ENCODE data around the gene PPP1R9A.
A peak's percentile ranks its signal among the peaks of the same experiment; 100 is the strongest.

PPP1R9A gene

GRCh38 chr7:95298091-95298490, 390.7 kb downstream of the PPP1R9A start:
- TF ChIP-seq CREB5 (CRISPR knock-in tag; IDR thresholded peaks at IDR 0.05; ENCODE audit: low read depth) (no peak), ZC3H10 (CRISPR knock-in tag; IDR thresholded peaks at IDR 0.05) (no peak), ESRRG (CRISPR knock-in tag; IDR thresholded peaks at IDR 0.05) (no peak), OSR1 (CRISPR knock-in tag; IDR thresholded peaks at IDR 0.05) (no peak), ZFP30 (CRISPR knock-in tag; IDR thresholded peaks at IDR 0.05) (no peak), PATZ1 (CRISPR knock-in tag; IDR thresholded peaks at IDR 0.05; ENCODE audit: borderline replicate concordance) (no peak), ZNF70 (CRISPR knock-in tag; IDR thresholded peaks at IDR 0.05) (no peak), ZFP3 (CRISPR knock-in tag; IDR thresholded peaks at IDR 0.05) (no peak), BACH2 (CRISPR knock-in tag; IDR thresholded peaks at IDR 0.05; ENCODE audit: borderline replicate concordance) (no peak), ZNF8 (CRISPR knock-in tag; IDR thresholded peaks at IDR 0.05) (no peak), POU6F1 (CRISPR knock-in tag; IDR thresholded peaks at IDR 0.05; ENCODE audit: borderline replicate concordance, low read depth) (no peak)
- ATAC-seq: no peak

GRCh38 chr7:95303013-95303905, 395.9 kb downstream of the PPP1R9A start:
- TF ChIP-seq ZC3H10 (CRISPR knock-in tag; IDR thresholded peaks at IDR 0.05) (no peak), SNAI2 (CRISPR knock-in tag; IDR thresholded peaks at IDR 0.05) (no peak), ZFP30 (CRISPR knock-in tag; IDR thresholded peaks at IDR 0.05) (no peak), RARB (CRISPR knock-in tag; IDR thresholded peaks at IDR 0.05) (no peak), GLIS3 (CRISPR knock-in tag; IDR thresholded peaks at IDR 0.05) (no peak), PPARA (CRISPR knock-in tag; IDR thresholded peaks at IDR 0.05; ENCODE audit: borderline replicate concordance) (no peak), ZNF70 (CRISPR knock-in tag; IDR thresholded peaks at IDR 0.05) (no peak), BACH2 (CRISPR knock-in tag; IDR thresholded peaks at IDR 0.05; ENCODE audit: borderline replicate concordance) (no peak), PATZ1 (CRISPR knock-in tag; IDR thresholded peaks at IDR 0.05; ENCODE audit: borderline replicate concordance) (no peak), TOX (CRISPR knock-in tag; IDR thresholded peaks at IDR 0.05; ENCODE audit: borderline replicate concordance) (no peak), CREB5 (CRISPR knock-in tag; IDR thresholded peaks at IDR 0.05; ENCODE audit: low read depth) (no peak), OSR1 (CRISPR knock-in tag; IDR thresholded peaks at IDR 0.05) (no peak)
- peak; percentile 53 for ATAC-seq

- TF ChIP-seq GLIS3 (CRISPR knock-in tag; IDR thresholded peaks at IDR 0.05) (no peak), CSDC2 (CRISPR knock-in tag; IDR thresholded peaks at IDR 0.05) (no peak), ARNTL (CRISPR knock-in tag; IDR thresholded peaks at IDR 0.05; ENCODE audit: borderline replicate concordance, low read depth) (no peak), OSR1 (CRISPR knock-in tag; IDR thresholded peaks at IDR 0.05) (no peak), SNAI2 (CRISPR knock-in tag; IDR thresholded peaks at IDR 0.05) (no peak), ZFP30 (CRISPR knock-in tag; IDR thresholded peaks at IDR 0.05) (no peak), ESRRG (CRISPR knock-in tag; IDR thresholded peaks at IDR 0.05) (no peak), PPARA (CRISPR knock-in tag; IDR thresholded peaks at IDR 0.05; ENCODE audit: borderline replicate concordance) (no peak), RARB (CRISPR knock-in tag; IDR thresholded peaks at IDR 0.05) (no peak), PATZ1 (CRISPR knock-in tag; IDR thresholded peaks at IDR 0.05; ENCODE audit: borderline replicate concordance) (no peak), TSHZ2 (CRISPR knock-in tag; IDR thresholded peaks at IDR 0.05) (no peak), CSRNP3 (CRISPR knock-in tag; IDR thresholded peaks at IDR 0.05) (no peak), ZFP3 (CRISPR knock-in tag; IDR thresholded peaks at IDR 0.05) (no peak)
- no peak for ATAC-seq
These were observed 397.6 kb downstream of the PPP1R9A start for GRCh38 chr7:95304990-95305389.

Data from SK-N-SH treated with all-trans-retinoic acid at 6 μM for 48 hours (cell line).